Inflammatory macrophage (primary cell): Measurements from ENCODE around the gene STK32C.

Experiments
- DNase-seq, 2 donors: peaks; one replicate each; pipeline ENCODE4 v3.0.0-alpha.2; 2020 to 2022

The STK32C gene

GRCh38 chr10:132178672-132179545 lies 128.8 kb downstream of the STK32C start:
- DNase-seq: no peak

- no peak for DNase-seq
Observed at GRCh38 chr10:132178046-132178445, 129.7 kb downstream of the STK32C start.

- DNase-seq: no peak
Observed at GRCh38 chr10:132176623-132177500, 130.9 kb downstream of the STK32C start.

GRCh38 chr10:132175907-132176581 lies 131.7 kb downstream of the STK32C start:
- no peak for DNase-seq

GRCh38 chr10:132175408-132175807 lies 132.3 kb downstream of the STK32C start:
- no peak for DNase-seq

- DNase-seq: no peak
Observed at GRCh38 chr10:132174237-132174636, 133.5 kb downstream of the STK32C start.

- no peak for DNase-seq
Observed at GRCh38 chr10:132173185-132173584, 134.6 kb downstream of the STK32C start.

- DNase-seq: no peak
Observed at GRCh38 chr10:132172091-132173066, 135.4 kb downstream of the STK32C start.

- DNase-seq: no peak
Observed at GRCh38 chr10:132170561-132171361, 137.0 kb downstream of the STK32C start.

GRCh38 chr10:132169766-132170560 lies 137.8 kb downstream of the STK32C start:
- DNase-seq: no peak

GRCh38 chr10:132169031-132169765 lies 138.6 kb downstream of the STK32C start:
- no peak for DNase-seq

- DNase-seq: no peak
Observed at GRCh38 chr10:132168571-132169030, 139.1 kb downstream of the STK32C start.

- DNase-seq: no peak
Observed at GRCh38 chr10:132167976-132168375, 139.8 kb downstream of the STK32C start.

- no peak for DNase-seq
Observed at GRCh38 chr10:132167041-132167674, 140.6 kb downstream of the STK32C start.

GRCh38 chr10:132166216-132166950 lies 141.4 kb downstream of the STK32C start:
- DNase-seq: no peak

GRCh38 chr10:132165416-132165980 lies 142.3 kb downstream of the STK32C start:
- DNase-seq: no peak

- no peak for DNase-seq
Observed at GRCh38 chr10:132164761-132165278, 142.9 kb downstream of the STK32C start.
